Measurements from ENCODE around the gene HSPA1B. TPM values are rescaled to one million over a fixed set of nuclear protein-coding genes. Genes with fewer than 3 reads are reported as not detected.

HSPA1B gene
- polyA plus RNA-seq, 5 donors: 63.8 to 137 (median 79.9) TPM

DNA sequence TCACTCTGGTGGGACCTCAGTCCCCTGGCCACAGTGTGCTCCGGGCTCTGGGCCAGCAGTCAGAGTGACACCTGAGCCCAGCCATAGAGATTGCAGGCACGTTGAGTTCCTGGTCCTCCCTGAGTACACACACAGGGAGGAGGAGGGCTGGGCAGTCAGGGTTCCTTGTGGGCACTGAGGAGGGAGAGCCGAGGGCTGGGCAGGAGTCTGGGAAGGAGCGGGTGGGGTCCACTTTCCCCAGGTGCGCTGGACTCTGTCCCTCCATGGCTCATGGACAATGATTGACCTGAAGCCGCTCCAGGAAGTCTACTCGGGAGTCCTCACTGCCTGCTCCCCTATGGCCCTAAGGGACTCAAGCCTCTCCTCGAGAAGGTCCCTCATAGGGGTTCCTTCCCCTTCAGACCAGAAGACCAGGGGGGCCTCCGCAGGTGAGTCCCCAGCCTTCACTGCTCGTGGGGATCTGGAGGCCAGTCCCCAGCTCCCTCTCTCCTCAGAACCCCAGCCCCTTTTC is 50.2 kb downstream of the HSPA1B start:
- DNase-seq: peak; percentile 44 to 50

DNA sequence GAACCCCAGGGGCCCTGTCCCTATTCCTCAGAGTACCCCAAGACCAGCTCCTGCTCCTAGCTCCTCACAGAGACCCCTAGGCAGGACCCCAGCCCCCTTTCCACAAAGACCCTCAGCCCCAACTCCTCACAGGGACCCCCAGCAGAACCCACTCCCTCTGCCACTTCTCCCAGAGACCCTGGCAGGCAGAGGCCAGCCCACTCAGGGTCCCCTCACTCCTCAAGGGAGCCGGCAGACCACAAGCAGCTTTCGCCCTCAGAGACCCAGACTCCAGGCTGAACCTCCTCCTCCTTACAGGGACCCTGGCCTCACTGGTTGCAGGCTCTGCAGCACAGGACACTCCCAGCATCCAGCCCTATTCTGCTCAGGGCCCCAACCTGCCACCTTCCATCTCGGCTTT is 50.7 kb downstream of the HSPA1B start:
- DNase-seq: no peak

DNA sequence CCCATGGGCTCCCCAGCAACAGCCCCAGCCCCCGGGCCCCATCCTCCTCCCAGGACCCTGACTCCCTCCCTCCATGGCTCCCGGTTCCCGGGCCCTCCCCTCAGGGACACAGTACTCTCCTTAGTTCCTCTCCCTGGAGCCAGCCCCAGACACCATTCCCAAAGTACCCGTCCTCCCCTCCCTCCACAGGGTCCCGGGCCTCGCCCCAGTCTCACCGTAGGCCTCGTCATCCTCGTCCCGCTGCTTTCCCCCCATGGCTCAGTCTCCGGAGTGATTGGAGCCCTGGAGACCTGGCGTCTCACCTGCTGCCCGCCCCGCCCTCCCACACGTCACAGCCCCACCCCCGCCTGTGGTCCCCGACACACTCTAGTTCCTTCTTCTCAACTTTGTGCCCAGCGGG is 51.2 kb downstream of the HSPA1B start, which contains the start of gene SLC44A4:
SLC44A4 (minus strand) TSS at position 272 of the 400 bp plus-strand sequence; CDS start at position 255, 17 bp downstream.
- peak; percentile 27 to 32 for DNase-seq

DNA sequence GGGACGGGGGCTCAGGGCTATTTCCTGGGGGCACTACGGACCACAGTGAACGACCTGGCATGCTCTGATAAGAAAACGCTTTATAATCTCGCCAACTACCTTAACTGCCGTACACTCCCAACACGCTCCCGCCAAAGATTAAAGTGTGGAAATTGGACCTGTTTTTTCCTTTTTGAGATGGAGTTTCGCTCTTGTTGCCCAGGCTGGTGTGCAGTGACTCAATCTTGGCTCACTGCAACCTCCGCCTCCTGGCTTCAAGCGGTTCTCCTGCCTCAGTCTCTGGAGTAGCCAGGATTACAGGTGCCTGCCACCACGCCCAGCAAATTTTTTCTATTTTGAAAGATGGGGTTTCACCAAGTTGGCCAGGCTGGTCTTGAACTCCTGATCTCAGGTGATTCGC is 51.6 kb downstream of the HSPA1B start:
- no peak for DNase-seq

Other genes with a start within 250 kb of the HSPA1B start
- 1 to 10 TPM; 2.4 to 4.7 (median 2.5) TPM for gene LTB, start 245.3 kb upstream of the HSPA1B start, polyA plus RNA-seq (ENCODE audit: insufficient read depth in 1 of 5, insufficient read length in 5 of 5, low replicate concordance in 1 of 5)
- gene LST1, start 241.5 kb upstream of the HSPA1B start, polyA plus RNA-seq (ENCODE audit: insufficient read depth in 1 of 5, insufficient read length in 5 of 5, low replicate concordance in 1 of 5): 1 to 10 TPM; 5.4 to 9.2 (median 6.6) TPM
- gene NCR3, start 234.7 kb upstream of the HSPA1B start, polyA plus RNA-seq (ENCODE audit: insufficient read depth in 1 of 5, insufficient read length in 5 of 5, low replicate concordance in 1 of 5): under 1 TPM in 4 of 5 donors, not detected in 1; 0.21 to 0.73 (median 0.39) TPM
- gene AIF1, start 212.5 kb upstream of the HSPA1B start, polyA plus RNA-seq (ENCODE audit: insufficient read depth in 1 of 5, insufficient read length in 5 of 5, low replicate concordance in 1 of 5): 10 to 100 TPM; 18.6 to 25.9 (median 21.7) TPM
- gene PRRC2A, start 207.0 kb upstream of the HSPA1B start, polyA plus RNA-seq (ENCODE audit: insufficient read depth in 1 of 5, insufficient read length in 5 of 5, low replicate concordance in 1 of 5): 100 to 1,000 TPM; 128 to 193 (median 141) TPM
- 100 to 1,000 TPM; 171 to 262 (median 214) TPM for gene BAG6, start 175.1 kb upstream of the HSPA1B start, polyA plus RNA-seq (ENCODE audit: insufficient read depth in 1 of 5, insufficient read length in 5 of 5, low replicate concordance in 1 of 5)
- 10 to 100 TPM in 1 of 5 donors, 1 to 10 TPM in 4; 4.5 to 12.0 (median 6.3) TPM for gene APOM, start 171.8 kb upstream of the HSPA1B start, polyA plus RNA-seq (ENCODE audit: insufficient read depth in 1 of 5, insufficient read length in 5 of 5, low replicate concordance in 1 of 5)
- 10 to 100 TPM; 15.3 to 19.6 (median 16.6) TPM for gene C6orf47, start 167.0 kb upstream of the HSPA1B start, polyA plus RNA-seq (ENCODE audit: insufficient read depth in 1 of 5, insufficient read length in 5 of 5, low replicate concordance in 1 of 5)
- gene GPANK1, start 162.7 kb upstream of the HSPA1B start, polyA plus RNA-seq (ENCODE audit: insufficient read depth in 1 of 5, insufficient read length in 5 of 5, low replicate concordance in 1 of 5): 10 to 100 TPM; 17.9 to 23.6 (median 21.5) TPM
- gene CSNK2B, start 161.7 kb upstream of the HSPA1B start, polyA plus RNA-seq (ENCODE audit: insufficient read depth in 1 of 5, insufficient read length in 5 of 5, low replicate concordance in 1 of 5): 100 to 1,000 TPM; 172 to 193 (median 189) TPM
- gene LY6G5B, start 157.8 kb upstream of the HSPA1B start, polyA plus RNA-seq (ENCODE audit: insufficient read depth in 1 of 5, insufficient read length in 5 of 5, low replicate concordance in 1 of 5): 10 to 100 TPM; 24.1 to 40.6 (median 31.2) TPM
- 1 to 10 TPM; 2.7 to 5.0 (median 4.4) TPM for gene LY6G5C, start 146.7 kb upstream of the HSPA1B start, polyA plus RNA-seq (ENCODE audit: insufficient read depth in 1 of 5, insufficient read length in 5 of 5, low replicate concordance in 1 of 5)
- 10 to 100 TPM; 48.7 to 64.2 (median 59.9) TPM for gene ABHD16A, start 124.4 kb upstream of the HSPA1B start, polyA plus RNA-seq (ENCODE audit: insufficient read depth in 1 of 5, insufficient read length in 5 of 5, low replicate concordance in 1 of 5)
- 1 to 10 TPM in 3 of 5 donors, under 1 TPM in 1, not detected in 1; 0.88 to 1.5 (median 1.2) TPM for gene LY6G6F, start 120.9 kb upstream of the HSPA1B start, polyA plus RNA-seq (ENCODE audit: insufficient read depth in 1 of 5, insufficient read length in 5 of 5, low replicate concordance in 1 of 5)
- under 1 TPM in 3 of 5 donors, not detected in 2; 0.48 to 0.88 (median 0.80) TPM for gene LY6G6D, start 112.4 kb upstream of the HSPA1B start, polyA plus RNA-seq (ENCODE audit: insufficient read depth in 1 of 5, insufficient read length in 5 of 5, low replicate concordance in 1 of 5)
- gene LY6G6C, start 106.0 kb upstream of the HSPA1B start, polyA plus RNA-seq (ENCODE audit: insufficient read depth in 1 of 5, insufficient read length in 5 of 5, low replicate concordance in 1 of 5): under 1 TPM; 0.39 to 0.93 (median 0.65) TPM
- 1 to 10 TPM; 2.4 to 3.8 (median 3.0) TPM for gene MPIG6B, start 104.4 kb upstream of the HSPA1B start, polyA plus RNA-seq (ENCODE audit: insufficient read depth in 1 of 5, insufficient read length in 5 of 5, low replicate concordance in 1 of 5)
- 100 to 1,000 TPM; 137 to 213 (median 159) TPM for gene DDAH2, start 98.4 kb upstream of the HSPA1B start, polyA plus RNA-seq (ENCODE audit: insufficient read depth in 1 of 5, insufficient read length in 5 of 5, low replicate concordance in 1 of 5)
- 100 to 1,000 TPM; 265 to 287 (median 272) TPM for gene CLIC1, start 91.2 kb upstream of the HSPA1B start, polyA plus RNA-seq (ENCODE audit: insufficient read depth in 1 of 5, insufficient read length in 5 of 5, low replicate concordance in 1 of 5)
- 10 to 100 TPM; 27.3 to 45.6 (median 29.6) TPM for gene MSH5, start 87.7 kb upstream of the HSPA1B start, polyA plus RNA-seq (ENCODE audit: insufficient read depth in 1 of 5, insufficient read length in 5 of 5, low replicate concordance in 1 of 5)
- gene SAPCD1, start 65.1 kb upstream of the HSPA1B start, polyA plus RNA-seq (ENCODE audit: insufficient read depth in 1 of 5, insufficient read length in 5 of 5, low replicate concordance in 1 of 5): 10 to 100 TPM in 1 of 5 donors, 1 to 10 TPM in 4; 6.6 to 12.2 (median 8.2) TPM
- gene VWA7, start 50.4 kb upstream of the HSPA1B start, polyA plus RNA-seq (ENCODE audit: insufficient read depth in 1 of 5, insufficient read length in 5 of 5, low replicate concordance in 1 of 5): 1 to 10 TPM; 1.6 to 3.7 (median 2.0) TPM
- 10 to 100 TPM; 32.5 to 52.1 (median 38.9) TPM for gene VARS1, start 32.0 kb upstream of the HSPA1B start, polyA plus RNA-seq (ENCODE audit: insufficient read depth in 1 of 5, insufficient read length in 5 of 5, low replicate concordance in 1 of 5)
- 10 to 100 TPM; 78.9 to 89.9 (median 81.8) TPM for gene LSM2, start 20.8 kb upstream of the HSPA1B start, polyA plus RNA-seq (ENCODE audit: insufficient read depth in 1 of 5, insufficient read length in 5 of 5, low replicate concordance in 1 of 5)
- gene HSPA1L, start 12.5 kb upstream of the HSPA1B start, polyA plus RNA-seq (ENCODE audit: insufficient read depth in 1 of 5, insufficient read length in 5 of 5, low replicate concordance in 1 of 5): 1 to 10 TPM; 2.9 to 4.6 (median 3.5) TPM
- gene HSPA1A, start 12.2 kb upstream of the HSPA1B start, polyA plus RNA-seq (ENCODE audit: insufficient read depth in 1 of 5, insufficient read length in 5 of 5, low replicate concordance in 1 of 5): 100 to 1,000 TPM in 2 of 5 donors, 10 to 100 TPM in 3; 56.8 to 137 (median 68.3) TPM
- 10 to 100 TPM; 22.3 to 31.1 (median 29.1) TPM for gene NEU1, start 35.1 kb downstream of the HSPA1B start, polyA plus RNA-seq (ENCODE audit: insufficient read depth in 1 of 5, insufficient read length in 5 of 5, low replicate concordance in 1 of 5)
- gene SLC44A4, start 51.3 kb downstream of the HSPA1B start, polyA plus RNA-seq (ENCODE audit: insufficient read depth in 1 of 5, insufficient read length in 5 of 5, low replicate concordance in 1 of 5): 10 to 100 TPM; 10.2 to 24.4 (median 19.1) TPM
- gene EHMT2, start 70.0 kb downstream of the HSPA1B start, polyA plus RNA-seq (ENCODE audit: insufficient read depth in 1 of 5, insufficient read length in 5 of 5, low replicate concordance in 1 of 5): 10 to 100 TPM; 59.7 to 83.8 (median 74.1) TPM
- 10 to 100 TPM; 17.0 to 24.5 (median 21.3) TPM for gene ZBTB12, start 74.3 kb downstream of the HSPA1B start, polyA plus RNA-seq (ENCODE audit: insufficient read depth in 1 of 5, insufficient read length in 5 of 5, low replicate concordance in 1 of 5)
- 1 to 10 TPM; 3.6 to 7.4 (median 6.0) TPM for gene C2, start 100.0 kb downstream of the HSPA1B start, polyA plus RNA-seq (ENCODE audit: insufficient read depth in 1 of 5, insufficient read length in 5 of 5, low replicate concordance in 1 of 5)
- 1 to 10 TPM; 2.1 to 8.6 (median 4.3) TPM for gene CFB, start 118.4 kb downstream of the HSPA1B start, polyA plus RNA-seq (ENCODE audit: insufficient read depth in 1 of 5, insufficient read length in 5 of 5, low replicate concordance in 1 of 5)
- 10 to 100 TPM; 76.5 to 93.4 (median 81.9) TPM for gene NELFE, start 131.2 kb downstream of the HSPA1B start, polyA plus RNA-seq (ENCODE audit: insufficient read depth in 1 of 5, insufficient read length in 5 of 5, low replicate concordance in 1 of 5)
- gene SKIC2, start 131.4 kb downstream of the HSPA1B start, polyA plus RNA-seq (ENCODE audit: insufficient read depth in 1 of 5, insufficient read length in 5 of 5, low replicate concordance in 1 of 5): 10 to 100 TPM; 32.1 to 43.2 (median 41.7) TPM
- 10 to 100 TPM; 22.7 to 31.8 (median 27.5) TPM for gene DXO, start 144.4 kb downstream of the HSPA1B start, polyA plus RNA-seq (ENCODE audit: insufficient read depth in 1 of 5, insufficient read length in 5 of 5, low replicate concordance in 1 of 5)
- 10 to 100 TPM in 1 of 5 donors, 1 to 10 TPM in 4; 4.6 to 17.8 (median 7.6) TPM for gene C4A, start 154.3 kb downstream of the HSPA1B start, polyA plus RNA-seq (ENCODE audit: insufficient read depth in 1 of 5, insufficient read length in 5 of 5, low replicate concordance in 1 of 5)
- 10 to 100 TPM in 2 of 5 donors, 1 to 10 TPM in 3; 6.0 to 20.5 (median 8.7) TPM for gene C4B, start 187.1 kb downstream of the HSPA1B start, polyA plus RNA-seq (ENCODE audit: insufficient read depth in 1 of 5, insufficient read length in 5 of 5, low replicate concordance in 1 of 5)
- gene CYP21A2, start 210.7 kb downstream of the HSPA1B start, polyA plus RNA-seq (ENCODE audit: insufficient read depth in 1 of 5, insufficient read length in 5 of 5, low replicate concordance in 1 of 5): 1 to 10 TPM in 1 of 5 donors, under 1 TPM in 4; 0.26 to 1.2 (median 0.87) TPM